PFSK-1 (cell line): ENCODE results near the gene KMT2C.

Experiments used
- FOXP2 ChIP-seq: optimal IDR thresholded peaks from 2 replicates; pipeline ENCODE3; 2011; ENCODE audit warnings: borderline replicate concordance, control low read depth, inconsistent platforms; ENCODE audit not compliant: insufficient read depth; ENCODE audit errors: extremely low read length, extremely low read depth
- POLR2AphosphoS5 ChIP-seq: IDR thresholded peaks from 2 replicates; pipeline ENCODE4 v1.6.1; 2012; ENCODE audit warnings: low read depth, mild to moderate bottlenecking, control low read depth, low read length, moderate library complexity
- REST ChIP-seq, 2 experiments: IDR thresholded peaks; 2 replicates each; pipeline versions ENCODE4 v1.6.1 to v1.8.0; 2011 to 2012; ENCODE audit warnings: low read depth in 2 of 2, low read length in 2 of 2, control low read depth in 1 of 2, inconsistent platforms in 1 of 2, mild to moderate bottlenecking in 1 of 2, moderate library complexity in 1 of 2; ENCODE audit not compliant: insufficient read depth in 1 of 2
- SIN3A ChIP-seq: IDR thresholded peaks from 2 replicates; pipeline ENCODE4 v1.6.1; 2012; ENCODE audit warnings: mild to moderate bottlenecking, low read length, moderate library complexity, borderline replicate concordance; ENCODE audit not compliant: insufficient read depth
- TAF1 ChIP-seq: IDR thresholded peaks from 2 replicates; pipeline ENCODE4 v1.6.1; 2012; ENCODE audit warnings: low read length, control low read depth, borderline replicate concordance; ENCODE audit not compliant: insufficient read depth

KMT2C gene

DNA sequence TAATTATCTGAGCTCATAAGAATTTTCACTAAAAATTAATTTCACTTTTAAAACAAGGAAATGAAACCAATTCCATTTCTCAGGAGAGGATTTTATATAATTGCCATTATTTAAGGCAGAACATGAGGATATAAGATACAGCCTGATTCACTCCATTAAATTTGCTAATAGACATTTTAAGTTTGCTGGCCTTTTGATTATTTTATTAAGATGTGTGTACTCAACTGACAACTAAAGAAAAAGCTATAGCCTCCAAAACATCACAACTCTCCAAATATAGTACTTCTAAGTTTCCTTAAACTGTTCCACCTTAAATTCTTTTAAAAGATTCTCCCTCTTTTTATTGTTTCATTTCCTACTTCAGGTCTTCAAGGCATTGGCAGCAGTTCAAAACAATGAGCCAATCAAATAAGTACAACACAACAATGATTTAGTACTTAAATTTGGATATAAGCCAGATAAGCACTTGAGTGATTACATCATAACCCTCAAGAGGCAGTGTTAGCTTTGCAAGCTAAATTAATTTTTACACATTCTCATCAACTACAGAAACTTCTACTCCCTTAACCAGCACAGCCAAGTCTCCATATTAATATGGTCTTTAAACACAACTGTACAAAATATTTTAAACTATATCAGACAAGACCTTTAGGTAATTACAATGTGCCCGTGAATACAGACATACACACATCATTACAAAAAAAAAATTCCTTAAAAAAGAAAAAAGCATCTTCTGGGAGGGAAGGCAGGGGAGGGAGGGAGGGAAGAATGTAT is 121.8 kb downstream of the KMT2C start:
- TF ChIP-seq FOXP2 (no peak), TAF1 (no peak), SIN3A (no peak), REST (IDR thresholded peaks at IDR 0.05; ENCODE audit: insufficient read depth in 1 of 2, low read depth in 2 of 2, low read length in 2 of 2) (no peak), POLR2AphosphoS5 (no peak)

DNA sequence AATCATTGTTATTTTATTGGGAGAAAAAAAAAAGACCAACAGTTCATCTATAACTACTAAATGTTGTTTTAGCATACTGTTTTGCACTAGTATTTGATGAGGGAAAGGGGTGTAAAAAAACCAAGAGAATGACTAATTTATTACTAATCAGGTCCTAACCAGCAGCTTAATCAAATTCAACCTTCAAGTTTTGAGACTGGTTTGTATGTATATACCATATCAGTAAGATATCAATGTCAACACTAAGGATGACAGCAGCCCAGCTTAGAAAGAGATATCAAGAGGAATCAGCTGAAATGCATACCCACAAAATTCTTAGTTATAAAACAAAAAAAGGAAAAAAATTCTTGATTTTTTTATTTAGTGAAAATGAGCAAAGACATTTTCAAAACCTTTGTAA is 122.6 kb downstream of the KMT2C start:
- TF ChIP-seq REST (IDR thresholded peaks at IDR 0.05; ENCODE audit: insufficient read depth in 1 of 2, low read depth in 2 of 2, low read length in 2 of 2), result no peak
- TF ChIP-seq POLR2AphosphoS5, result no peak
- TF ChIP-seq FOXP2, result no peak
- no peak for TF ChIP-seq TAF1
- no peak for TF ChIP-seq SIN3A

DNA sequence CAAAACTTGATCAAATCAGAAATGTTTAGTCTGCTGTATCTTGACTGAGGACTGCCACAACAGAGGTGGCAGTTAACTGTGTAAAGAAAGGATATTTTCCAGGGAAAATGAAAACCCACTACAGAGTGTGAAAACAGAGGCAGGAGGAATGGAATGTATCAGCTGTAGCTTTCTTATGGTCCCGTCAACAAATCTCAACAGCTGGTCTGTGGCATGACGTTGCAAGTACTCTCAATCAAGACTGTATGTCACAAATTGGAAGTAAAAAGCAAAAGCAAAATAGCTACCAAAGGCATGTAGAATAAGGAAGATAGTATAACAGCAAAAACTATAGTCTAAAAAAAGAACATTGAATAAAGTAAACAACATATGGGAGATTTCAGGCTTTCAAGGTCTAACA is 123.5 kb downstream of the KMT2C start:
- TF ChIP-seq FOXP2 (no peak), SIN3A (no peak), TAF1 (no peak), POLR2AphosphoS5 (no peak), REST (IDR thresholded peaks at IDR 0.05; ENCODE audit: insufficient read depth in 1 of 2, low read depth in 2 of 2, low read length in 2 of 2) (no peak)

DNA sequence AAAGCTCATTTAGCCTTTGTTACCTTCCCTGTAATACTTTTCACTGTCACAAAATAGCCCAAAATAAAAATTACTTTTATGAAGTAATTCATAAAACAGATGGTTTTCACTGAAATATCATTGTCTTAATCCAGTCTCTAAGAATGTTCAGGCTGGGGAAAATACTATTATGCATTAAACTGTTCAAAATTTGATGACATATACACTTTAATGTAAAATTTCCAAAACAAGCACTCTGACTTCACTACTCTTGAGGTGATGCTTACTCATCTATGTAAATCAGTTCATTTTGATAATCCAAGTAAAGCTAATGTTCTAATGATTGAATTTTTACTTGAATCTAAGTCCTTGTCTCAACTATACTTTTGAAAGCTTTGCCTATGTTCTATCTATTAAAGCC is 127.9 kb downstream of the KMT2C start:
- TF ChIP-seq SIN3A, result no peak
- no peak for TF ChIP-seq POLR2AphosphoS5
- TF ChIP-seq FOXP2, result no peak
- TF ChIP-seq REST (IDR thresholded peaks at IDR 0.05; ENCODE audit: insufficient read depth in 1 of 2, low read depth in 2 of 2, low read length in 2 of 2), result no peak
- no peak for TF ChIP-seq TAF1
